ENCODE measurements around the gene SPAAR. TPM values are rescaled to one million over a fixed set of nuclear protein-coding genes. Genes with fewer than 3 reads are reported as not detected.

The SPAAR gene
- total RNA-seq, 1 donor from 2014 or later = 0.18 TPM

GRCh38 chr9:35898337-35898736 is 11.0 kb upstream of the SPAAR start:
- peaks cover 7% of the 10 kb centered on the region for H3K27me3 ChIP-seq (ENCODE audit: insufficient read depth, low read length)
- Mint-ChIP-seq H3K27me3 (ENCODE audit: low read depth, unreplicated experiment) (peaks cover 10% of the 10 kb centered on the region), H3K4me3 (ENCODE audit: unreplicated experiment) (no peak overlapping the region), H3K36me3 (ENCODE audit: low read depth, unreplicated experiment) (no peaks in the 10 kb centered on the region), H3K27ac (ENCODE audit: unreplicated experiment) (no peak overlapping the region), H3K4me1 (ENCODE audit: low read depth, unreplicated experiment) (no peaks in the 10 kb centered on the region), H3K9me3 (ENCODE audit: unreplicated experiment) (no peaks in the 10 kb centered on the region)
- no peaks in the 10 kb centered on the region for H3K4me1 ChIP-seq (ENCODE audit: insufficient read depth, low read length)
- H3K9ac ChIP-seq (ENCODE audit: low read length) = no peak overlapping the region
- H3K79me2 ChIP-seq (ENCODE audit: insufficient read depth, low read length) = no peaks in the 10 kb centered on the region
- TF ChIP-seq EZH2 (IDR thresholded peaks at IDR 0.05; ENCODE audit: insufficient read depth, low read length) (no peak), CTCF (IDR thresholded peaks at IDR 0.05; ENCODE audit: insufficient read depth, low read depth, low read length) (no peak)
- DNase-seq (ENCODE audit: low read depth) = no peak
- H3K9me3 ChIP-seq (ENCODE audit: insufficient read depth, low read depth, low read length) = no peaks in the 10 kb centered on the region
- no peak overlapping the region for H3K27ac ChIP-seq (ENCODE audit: low read depth, low read length)
- H4K20me1 ChIP-seq (ENCODE audit: insufficient read depth, low read length) = no peaks in the 10 kb centered on the region
- no peak for FAIRE-seq
- no peak overlapping the region for H2AFZ ChIP-seq (ENCODE audit: low read depth, low read length)
- no peak overlapping the region for H3K4me3 ChIP-seq (ENCODE audit: insufficient read depth, low read depth, low read length)
- no peak overlapping the region for H3K4me2 ChIP-seq (ENCODE audit: low read length)
- H3K36me3 ChIP-seq (ENCODE audit: insufficient read depth, low read length) = no peaks in the 10 kb centered on the region

- Mint-ChIP-seq H3K4me3 (ENCODE audit: unreplicated experiment) (no peak overlapping the region), H3K9me3 (ENCODE audit: unreplicated experiment) (no peaks in the 10 kb centered on the region), H3K4me1 (ENCODE audit: low read depth, unreplicated experiment) (no peaks in the 10 kb centered on the region), H3K27ac (ENCODE audit: unreplicated experiment) (no peak overlapping the region), H3K27me3 (ENCODE audit: low read depth, unreplicated experiment) (peaks cover 10% of the 10 kb centered on the region), H3K36me3 (ENCODE audit: low read depth, unreplicated experiment) (no peaks in the 10 kb centered on the region)
- peaks cover 7% of the 10 kb centered on the region for H3K27me3 ChIP-seq (ENCODE audit: insufficient read depth, low read length)
- H3K27ac ChIP-seq (ENCODE audit: low read depth, low read length) = no peak overlapping the region
- TF ChIP-seq EZH2 (IDR thresholded peaks at IDR 0.05; ENCODE audit: insufficient read depth, low read length) (no peak), CTCF (IDR thresholded peaks at IDR 0.05; ENCODE audit: insufficient read depth, low read depth, low read length) (no peak)
- H3K4me2 ChIP-seq (ENCODE audit: low read length) = no peak overlapping the region
- H3K36me3 ChIP-seq (ENCODE audit: insufficient read depth, low read length) = no peaks in the 10 kb centered on the region
- H3K9ac ChIP-seq (ENCODE audit: low read length) = no peak overlapping the region
- FAIRE-seq (no peak), DNase-seq (ENCODE audit: low read depth) (no peak)
- no peaks in the 10 kb centered on the region for H3K9me3 ChIP-seq (ENCODE audit: insufficient read depth, low read depth, low read length)
- H2AFZ ChIP-seq (ENCODE audit: low read depth, low read length) = no peak overlapping the region
- H3K79me2 ChIP-seq (ENCODE audit: insufficient read depth, low read length) = no peaks in the 10 kb centered on the region
- H3K4me1 ChIP-seq (ENCODE audit: insufficient read depth, low read length) = no peaks in the 10 kb centered on the region
- H3K4me3 ChIP-seq (ENCODE audit: insufficient read depth, low read depth, low read length) = no peak overlapping the region
- H4K20me1 ChIP-seq (ENCODE audit: insufficient read depth, low read length) = no peaks in the 10 kb centered on the region
Observed at GRCh38 chr9:35899021-35899420, 10.3 kb upstream of the SPAAR start.

- no peak overlapping the region for H3K27ac Mint-ChIP-seq (ENCODE audit: unreplicated experiment)
- peaks cover 31% of the 10 kb centered on the region for H3K4me1 ChIP-seq (ENCODE audit: insufficient read depth, low read length)
- peaks cover 31% of the 10 kb centered on the region for H3K4me1 Mint-ChIP-seq (ENCODE audit: low read depth, unreplicated experiment)
- H3K36me3 Mint-ChIP-seq (ENCODE audit: low read depth, unreplicated experiment) = no peaks in the 10 kb centered on the region
- TF ChIP-seq CTCF (IDR thresholded peaks at IDR 0.05; ENCODE audit: insufficient read depth, low read depth, low read length) = peak; percentile 72
- no peak for TF ChIP-seq EZH2 (IDR thresholded peaks at IDR 0.05; ENCODE audit: insufficient read depth, low read length)
- H4K20me1 ChIP-seq (ENCODE audit: insufficient read depth, low read length) = no peaks in the 10 kb centered on the region
- no peak overlapping the region for H3K4me3 Mint-ChIP-seq (ENCODE audit: unreplicated experiment)
- H3K36me3 ChIP-seq (ENCODE audit: insufficient read depth, low read length) = no peaks in the 10 kb centered on the region
- FAIRE-seq (peak; percentile 95), DNase-seq (ENCODE audit: low read depth) (peak; percentile 34)
- H3K9ac ChIP-seq (ENCODE audit: low read length) = no peak overlapping the region
- no peak overlapping the region for H3K4me3 ChIP-seq (ENCODE audit: insufficient read depth, low read depth, low read length)
- H2AFZ ChIP-seq (ENCODE audit: low read depth, low read length) = no peak overlapping the region
- peaks cover 4% of the 10 kb centered on the region for H3K27me3 Mint-ChIP-seq (ENCODE audit: low read depth, unreplicated experiment)
- no peaks in the 10 kb centered on the region for H3K79me2 ChIP-seq (ENCODE audit: insufficient read depth, low read length)
- H3K4me2 ChIP-seq (ENCODE audit: low read length) = no peak overlapping the region
- H3K9me3 Mint-ChIP-seq (ENCODE audit: unreplicated experiment) = no peaks in the 10 kb centered on the region
- no peaks in the 10 kb centered on the region for H3K9me3 ChIP-seq (ENCODE audit: insufficient read depth, low read depth, low read length)
- peaks cover 3% of the 10 kb centered on the region for H3K27me3 ChIP-seq (ENCODE audit: insufficient read depth, low read length)
- H3K27ac ChIP-seq (ENCODE audit: low read depth, low read length) = no peak overlapping the region
Observed at GRCh38 chr9:35903049-35903448, 6.2 kb upstream of the SPAAR start.
